ENCODE data around the gene CES5A. TPM values are rescaled to one million over a fixed set of nuclear protein-coding genes. Genes with fewer than 3 reads are reported as not detected.

The CES5A gene
- total RNA-seq = not detected in 2 replicates
- not detected for total RNA-seq (2013)
- polyA plus RNA-seq = not detected in 2 replicates
- not detected in 2 replicates for polyA minus RNA-seq

GRCh38 chr16:55875273-55875672 lies at the start of gene CES5A:
Gene CES5A, minus strand, starts transcription at chr16:55875373. Its CDS starts 152 bp downstream, at chr16:55875221.
- Mint-ChIP-seq H3K4me1 (no peaks in the 10 kb centered on the region), H3K9me3 (ENCODE audit: insufficient read depth) (no peaks in the 10 kb centered on the region), H3K4me3 (no peak within 1 kb of the TSS), H3K27ac (no peak within 1 kb of the TSS), H3K27me3 (peaks cover 15% of the 10 kb centered on the region)
- ChIA-PET CTCF (no interaction called here), POLR2A (no interaction called here)
- no peaks in the 10 kb centered on the region for H3K36me3 ChIP-seq (replicated peaks in 1 of 2; ENCODE audit: control extremely low read depth in 1 of 2, control insufficient read depth in 1 of 2, extremely low read depth in 1 of 2, insufficient read depth in 2 of 2, low read length in 1 of 2)
- no peak within 1 kb of the TSS for H3K27ac ChIP-seq (ENCODE audit: low read length in 2 of 2)
- no peaks in the 10 kb centered on the region for H4K20me1 ChIP-seq (ENCODE audit: control insufficient read depth, insufficient read depth, low read length, poor library complexity, severe bottlenecking)
- WGBS (ENCODE audit: insufficient coverage) = 100% methylated on average over 2 of the region's 2 CpGs
- H3K27me3 ChIP-seq (replicated peaks in 1 of 4; ENCODE audit: control extremely low read depth in 1 of 4, control insufficient read depth in 3 of 4, insufficient read depth in 4 of 4, low read length in 3 of 4) = peaks cover 0 to 3% (median 0%) of the 10 kb centered on the region in 4 experiments
- H3K9me3 ChIP-seq (ENCODE audit: control extremely low read depth in 1 of 3, control insufficient read depth in 2 of 3, insufficient read depth in 1 of 3, low read length in 2 of 3) = peaks cover 0 to 4% (median 0%) of the 10 kb centered on the region in 3 donors
- no peaks in the 10 kb centered on the region for H3K4me1 ChIP-seq (ENCODE audit: control insufficient read depth in 2 of 2, insufficient read depth in 2 of 2, low read length in 2 of 2)
- H3K4me3 ChIP-seq (ENCODE audit: control extremely low read depth in 1 of 5, extremely low read depth in 1 of 5, insufficient read depth in 1 of 5, low read depth in 2 of 5, low read length in 4 of 5) = no peak within 1 kb of the TSS
- H3K79me2 ChIP-seq (ENCODE audit: control insufficient read depth, insufficient read depth, low read length) = no peaks in the 10 kb centered on the region
- no peak within 1 kb of the TSS for H3K4me2 ChIP-seq (replicated peaks; ENCODE audit: low read depth, low read length, poor library complexity, severe bottlenecking)
- H2AFZ ChIP-seq (ENCODE audit: insufficient read depth, low read depth, low read length, poor library complexity, severe bottlenecking) = no peak within 1 kb of the TSS
- TF ChIP-seq EZH2 (IDR thresholded peaks at IDR 0.05; ENCODE audit: borderline replicate concordance, insufficient read depth, low read depth, low read length, poor library complexity, severe bottlenecking) (no peak), CTCF (IDR thresholded peaks at IDR 0.05) (no peak)
- intact Hi-C loops (cut with micrococcal nuclease) = no loop called here
- ATAC-seq (ENCODE audit: low read depth) (no peak), DNase-seq (no peak)
- H3K9ac ChIP-seq (ENCODE audit: low read length) = no peak within 1 kb of the TSS

- intact Hi-C loops (cut with micrococcal nuclease) = no loop called here
- H3K4me2 ChIP-seq (replicated peaks; ENCODE audit: low read depth, low read length, poor library complexity, severe bottlenecking) = no peak overlapping the region
- ChIA-PET POLR2A (no interaction called here), CTCF (no interaction called here)
- Mint-ChIP-seq H3K27me3 (peaks cover 16% of the 10 kb centered on the region), H3K27ac (no peak overlapping the region), H3K9me3 (ENCODE audit: insufficient read depth) (peaks cover 2% of the 10 kb centered on the region), H3K4me1 (no peaks in the 10 kb centered on the region), H3K4me3 (no peak overlapping the region)
- DNase-seq (no peak), ATAC-seq (ENCODE audit: low read depth) (no peak)
- H3K4me1 ChIP-seq (ENCODE audit: control insufficient read depth in 2 of 2, insufficient read depth in 2 of 2, low read length in 2 of 2) = no peaks in the 10 kb centered on the region
- H3K27ac ChIP-seq (ENCODE audit: low read length in 2 of 2) = no peak overlapping the region
- TF ChIP-seq CTCF (IDR thresholded peaks at IDR 0.05) (no peak), EZH2 (IDR thresholded peaks at IDR 0.05; ENCODE audit: borderline replicate concordance, insufficient read depth, low read depth, low read length, poor library complexity, severe bottlenecking) (no peak)
- no peaks in the 10 kb centered on the region for H4K20me1 ChIP-seq (ENCODE audit: control insufficient read depth, insufficient read depth, low read length, poor library complexity, severe bottlenecking)
- H3K36me3 ChIP-seq (replicated peaks in 1 of 2; ENCODE audit: control extremely low read depth in 1 of 2, control insufficient read depth in 1 of 2, extremely low read depth in 1 of 2, insufficient read depth in 2 of 2, low read length in 1 of 2) = no peaks in the 10 kb centered on the region
- H3K79me2 ChIP-seq (ENCODE audit: control insufficient read depth, insufficient read depth, low read length) = no peaks in the 10 kb centered on the region
- H2AFZ ChIP-seq (ENCODE audit: insufficient read depth, low read depth, low read length, poor library complexity, severe bottlenecking) = no peak overlapping the region
- peaks cover 0 to 3% (median 0%) of the 10 kb centered on the region in 3 donors for H3K9me3 ChIP-seq (ENCODE audit: control extremely low read depth in 1 of 3, control insufficient read depth in 2 of 3, insufficient read depth in 1 of 3, low read length in 2 of 3)
- no peak overlapping the region for H3K4me3 ChIP-seq (ENCODE audit: control extremely low read depth in 1 of 5, extremely low read depth in 1 of 5, insufficient read depth in 1 of 5, low read depth in 2 of 5, low read length in 4 of 5)
- no peak overlapping the region for H3K9ac ChIP-seq (ENCODE audit: low read length)
- peaks cover 0 to 6% (median 0%) of the 10 kb centered on the region in 4 experiments for H3K27me3 ChIP-seq (replicated peaks in 1 of 4; ENCODE audit: control extremely low read depth in 1 of 4, control insufficient read depth in 3 of 4, insufficient read depth in 4 of 4, low read length in 3 of 4)
Measured at GRCh38 chr16:55922662-55923061, 47.5 kb upstream of the CES5A start.

Data from B cell (primary cell).